A549 (cell line): ENCODE measurements around the gene PRDX2.

Experiments used
- CBX8 ChIP-seq: fragments of 200-600 bp; sonication (generic); IDR thresholded peaks from 2 replicates; pipeline ENCODE4 v1.6.1; 2016
- CHD4 ChIP-seq: fragments of 200-600 bp; sonication (generic); IDR thresholded peaks from 2 replicates; pipeline ENCODE4 v1.6.1; 2016; ENCODE audit warnings: antibody characterized with exemption, mild to moderate bottlenecking, borderline replicate concordance
- CTCF ChIP-seq: fragments of >200 bp; sonication (Bioruptor Twin); formaldehyde crosslinking; IDR thresholded peaks from 3 replicates; pipeline ENCODE4 v1.5.1; 2016
- HDAC2 ChIP-seq: fragments of 200-600 bp; sonication (generic); IDR thresholded peaks from 2 replicates; pipeline ENCODE4 v1.6.1; 2016
- KDM1A ChIP-seq: fragments of 200-600 bp; sonication (generic); IDR thresholded peaks from 2 replicates; pipeline ENCODE4 v1.6.1; 2016; ENCODE audit warnings: low read depth, mild to moderate bottlenecking
- MAFK ChIP-seq: fragments of 450-650 bp; IDR thresholded peaks from 2 replicates; pipeline ENCODE4 v1.6.1; 2014; ENCODE audit not compliant: partially characterized antibody
- PHF8 ChIP-seq: fragments of 200-600 bp; sonication (generic); IDR thresholded peaks from 2 replicates; pipeline ENCODE4 v1.6.1; 2016; ENCODE audit warnings: low read depth, mild to moderate bottlenecking, antibody characterized with exemption, moderate library complexity, borderline replicate concordance
- POLR2A ChIP-seq: IDR thresholded peaks from 2 replicates; pipeline ENCODE4 v1.6.1; 2012; ENCODE audit warnings: mild to moderate bottlenecking, low read length
- RAD21 ChIP-seq, 2 experiments: fragments of >200 bp in 1 of 2; sonication (Bioruptor Twin) in 1 of 2; formaldehyde crosslinking in 1 of 2; IDR thresholded peaks in 1 of 2; conservative IDR thresholded peaks in 1 of 2; 2 replicates in 1 of 2; 3 replicates in 1 of 2; pipeline ENCODE4 v1.6.1; 2012 to 2018; ENCODE audit warnings: inconsistent platforms in 1 of 2
- REST ChIP-seq: fragments of 200-600 bp; sonication (generic); IDR thresholded peaks from 2 replicates; pipeline ENCODE4 v1.6.1; 2016; ENCODE audit warnings: antibody characterized with exemption, mild to moderate bottlenecking, moderate library complexity
- USF2 ChIP-seq: fragments of 450-650 bp; IDR thresholded peaks from 2 replicates; pipeline ENCODE4 v1.6.1; 2014; ENCODE audit warnings: antibody characterized with exemption
- ZFP36 ChIP-seq: fragments of 450-650 bp; IDR thresholded peaks from 2 replicates; pipeline ENCODE4 v1.6.1; 2014; ENCODE audit warnings: borderline replicate concordance; ENCODE audit not compliant: partially characterized antibody

- TF ChIP-seq CTCF = no peak
- TF ChIP-seq PHF8 = no peak
- TF ChIP-seq USF2 = no peak
- TF ChIP-seq CBX8 = no peak
- no peak for TF ChIP-seq RAD21 (conservative IDR thresholded peaks at IDR 0.05 in 1 of 2, IDR thresholded peaks at IDR 0.05 in 1 of 2)
- TF ChIP-seq KDM1A = no peak
- TF ChIP-seq HDAC2 = no peak
- TF ChIP-seq REST = no peak
- no peak for TF ChIP-seq POLR2A
- no peak for TF ChIP-seq CHD4
- TF ChIP-seq MAFK = no peak
- TF ChIP-seq ZFP36 = no peak
Observed at GRCh38 chr19:12770922-12771321, 30.7 kb downstream of the PRDX2 start.
